ENCODE results near the gene NAA80. TPM values are rescaled to one million over a fixed set of nuclear protein-coding genes. Genes with fewer than 3 reads are reported as not detected.

Gene NAA80
- total and polyA plus RNA-seq, 2 of the 13 experiments (the other 11 are each of a cell fraction or from before 2014, with no cell fraction given): 3.4 to 8.7 TPM

DNA sequence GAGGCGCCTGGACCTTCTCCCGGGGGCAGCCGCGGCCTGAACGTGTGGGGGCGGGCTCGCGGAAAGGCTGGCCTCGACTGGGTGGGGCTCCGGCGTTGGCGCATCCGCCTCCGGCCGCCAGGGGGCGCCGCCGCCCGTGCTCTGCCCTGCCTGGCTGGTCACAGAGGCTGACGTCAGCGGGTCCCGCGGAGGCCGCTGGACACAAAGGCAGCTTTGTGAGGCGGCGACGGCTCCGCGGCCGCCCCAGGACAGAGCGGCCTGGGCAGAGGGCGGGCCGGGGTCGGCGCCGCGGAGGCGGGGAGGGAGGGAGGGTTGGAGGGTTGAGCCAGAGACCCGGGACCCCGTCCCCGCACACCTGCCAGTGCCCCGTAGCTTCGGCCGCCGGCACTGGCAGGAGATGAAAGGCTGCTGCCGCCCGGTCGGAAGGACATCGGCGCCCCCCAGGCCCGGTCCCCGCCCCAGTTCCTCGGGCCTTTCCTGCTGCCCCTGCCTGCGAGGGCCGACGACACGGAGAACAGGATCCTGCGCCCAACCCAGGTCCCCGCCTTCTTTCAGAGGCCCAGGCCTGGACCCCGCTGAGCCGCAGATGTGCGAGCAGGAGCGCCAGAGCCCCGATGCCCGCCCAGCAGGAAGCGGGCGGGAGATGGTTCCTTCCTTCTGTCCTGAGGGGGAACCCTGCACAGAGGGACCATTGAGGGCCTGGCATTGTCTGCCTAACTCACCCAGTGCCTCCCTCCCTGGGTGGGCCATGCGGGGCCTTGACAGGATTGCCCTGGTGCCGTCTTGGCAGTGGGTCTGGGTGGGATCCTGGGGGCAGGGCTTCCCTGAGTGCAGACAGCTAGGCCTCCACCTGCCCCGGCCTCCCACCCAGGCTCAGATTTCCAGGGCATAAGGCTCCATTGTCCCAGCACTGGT lies 38.9 kb downstream of the NAA80 start (continued):
- TF ChIP-seq, protein P1, sequence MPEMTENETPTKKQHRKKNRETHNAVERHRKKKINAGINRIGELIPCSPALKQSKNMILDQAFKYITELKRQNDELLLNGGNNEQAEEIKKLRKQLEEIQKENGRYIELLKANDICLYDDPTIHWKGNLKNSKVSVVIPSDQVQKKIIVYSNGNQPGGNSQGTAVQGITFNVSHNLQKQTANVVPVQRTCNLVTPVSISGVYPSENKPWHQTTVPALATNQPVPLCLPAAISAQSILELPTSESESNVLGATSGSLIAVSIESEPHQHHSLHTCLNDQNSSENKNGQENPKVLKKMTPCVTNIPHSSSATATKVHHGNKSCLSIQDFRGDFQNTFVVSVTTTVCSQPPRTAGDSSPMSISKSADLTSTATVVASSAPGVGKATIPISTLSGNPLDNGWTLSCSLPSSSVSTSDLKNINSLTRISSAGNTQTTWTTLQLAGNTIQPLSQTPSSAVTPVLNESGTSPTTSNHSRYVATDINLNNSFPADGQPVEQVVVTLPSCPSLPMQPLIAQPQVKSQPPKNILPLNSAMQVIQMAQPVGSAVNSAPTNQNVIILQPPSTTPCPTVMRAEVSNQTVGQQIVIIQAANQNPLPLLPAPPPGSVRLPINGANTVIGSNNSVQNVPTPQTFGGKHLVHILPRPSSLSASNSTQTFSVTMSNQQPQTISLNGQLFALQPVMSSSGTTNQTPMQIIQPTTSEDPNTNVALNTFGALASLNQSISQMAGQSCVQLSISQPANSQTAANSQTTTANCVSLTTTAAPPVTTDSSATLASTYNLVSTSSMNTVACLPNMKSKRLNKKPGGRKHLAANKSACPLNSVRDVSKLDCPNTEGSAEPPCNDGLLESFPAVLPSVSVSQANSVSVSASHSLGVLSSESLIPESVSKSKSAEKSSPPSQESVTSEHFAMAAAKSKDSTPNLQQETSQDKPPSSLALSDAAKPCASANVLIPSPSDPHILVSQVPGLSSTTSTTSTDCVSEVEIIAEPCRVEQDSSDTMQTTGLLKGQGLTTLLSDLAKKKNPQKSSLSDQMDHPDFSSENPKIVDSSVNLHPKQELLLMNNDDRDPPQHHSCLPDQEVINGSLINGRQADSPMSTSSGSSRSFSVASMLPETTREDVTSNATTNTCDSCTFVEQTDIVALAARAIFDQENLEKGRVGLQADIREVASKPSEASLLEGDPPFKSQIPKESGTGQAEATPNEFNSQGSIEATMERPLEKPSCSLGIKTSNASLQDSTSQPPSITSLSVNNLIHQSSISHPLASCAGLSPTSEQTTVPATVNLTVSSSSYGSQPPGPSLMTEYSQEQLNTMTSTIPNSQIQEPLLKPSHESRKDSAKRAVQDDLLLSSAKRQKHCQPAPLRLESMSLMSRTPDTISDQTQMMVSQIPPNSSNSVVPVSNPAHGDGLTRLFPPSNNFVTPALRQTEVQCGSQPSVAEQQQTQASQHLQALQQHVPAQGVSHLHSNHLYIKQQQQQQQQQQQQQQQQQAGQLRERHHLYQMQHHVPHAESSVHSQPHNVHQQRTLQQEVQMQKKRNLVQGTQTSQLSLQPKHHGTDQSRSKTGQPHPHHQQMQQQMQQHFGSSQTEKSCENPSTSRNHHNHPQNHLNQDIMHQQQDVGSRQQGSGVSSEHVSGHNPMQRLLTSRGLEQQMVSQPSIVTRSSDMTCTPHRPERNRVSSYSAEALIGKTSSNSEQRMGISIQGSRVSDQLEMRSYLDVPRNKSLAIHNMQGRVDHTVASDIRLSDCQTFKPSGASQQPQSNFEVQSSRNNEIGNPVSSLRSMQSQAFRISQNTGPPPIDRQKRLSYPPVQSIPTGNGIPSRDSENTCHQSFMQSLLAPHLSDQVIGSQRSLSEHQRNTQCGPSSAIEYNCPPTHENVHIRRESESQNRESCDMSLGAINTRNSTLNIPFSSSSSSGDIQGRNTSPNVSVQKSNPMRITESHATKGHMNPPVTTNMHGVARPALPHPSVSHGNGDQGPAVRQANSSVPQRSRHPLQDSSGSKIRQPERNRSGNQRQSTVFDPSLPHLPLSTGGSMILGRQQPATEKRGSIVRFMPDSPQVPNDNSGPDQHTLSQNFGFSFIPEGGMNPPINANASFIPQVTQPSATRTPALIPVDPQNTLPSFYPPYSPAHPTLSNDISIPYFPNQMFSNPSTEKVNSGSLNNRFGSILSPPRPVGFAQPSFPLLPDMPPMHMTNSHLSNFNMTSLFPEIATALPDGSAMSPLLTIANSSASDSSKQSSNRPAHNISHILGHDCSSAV (CRISPR knock-in tag; IDR thresholded peaks at IDR 0.05; ENCODE audit: borderline replicate concordance): 0 out of 2 replicates have a peak, but pooled peaks have one; percentile 60
- TF ChIP-seq, protein P2, sequence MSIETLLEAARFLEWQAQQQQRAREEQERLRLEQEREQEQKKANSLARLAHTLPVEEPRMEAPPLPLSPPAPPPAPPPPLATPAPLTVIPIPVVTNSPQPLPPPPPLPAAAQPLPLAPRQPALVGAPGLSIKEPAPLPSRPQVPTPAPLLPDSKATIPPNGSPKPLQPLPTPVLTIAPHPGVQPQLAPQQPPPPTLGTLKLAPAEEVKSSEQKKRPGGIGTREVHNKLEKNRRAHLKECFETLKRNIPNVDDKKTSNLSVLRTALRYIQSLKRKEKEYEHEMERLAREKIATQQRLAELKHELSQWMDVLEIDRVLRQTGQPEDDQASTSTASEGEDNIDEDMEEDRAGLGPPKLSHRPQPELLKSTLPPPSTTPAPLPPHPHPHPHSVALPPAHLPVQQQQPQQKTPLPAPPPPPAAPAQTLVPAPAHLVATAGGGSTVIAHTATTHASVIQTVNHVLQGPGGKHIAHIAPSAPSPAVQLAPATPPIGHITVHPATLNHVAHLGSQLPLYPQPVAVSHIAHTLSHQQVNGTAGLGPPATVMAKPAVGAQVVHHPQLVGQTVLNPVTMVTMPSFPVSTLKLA (IDR thresholded peaks at IDR 0.05): no peak
- TF ChIP-seq ZNF768 (CRISPR knock-in tag; IDR thresholded peaks at IDR 0.05) (peak; percentile 51; the same call in 1 of the 2 replicates), ZNF557 (CRISPR knock-in tag; IDR thresholded peaks at IDR 0.05) (no peak), ZNF619 (CRISPR knock-in tag; IDR thresholded peaks at IDR 0.05) (peak; percentile 68; the same call in 1 of the 2 replicates), NFYB (CRISPR knock-in tag; IDR thresholded peaks at IDR 0.05) (0 out of 2 replicates have a peak, but pooled peaks have one; percentile 8), ASH2L (IDR thresholded peaks at IDR 0.05; ENCODE audit: insufficient read length, low read depth, low read length) (peak; percentile 37), MYC (CRISPR knock-in tag; IDR thresholded peaks at IDR 0.05; ENCODE audit: borderline replicate concordance) (peak; percentile 72; the same call in 1 of the 2 replicates), RBM22 (optimal IDR thresholded peaks at IDR 0.05; ENCODE audit: low read length) (no peak), TAF1 (CRISPR knock-in tag; IDR thresholded peaks at IDR 0.05) (peak; percentile 84), ZNF331 (CRISPR knock-in tag; IDR thresholded peaks at IDR 0.05) (peak; percentile 30; the same call in 1 of the 2 replicates)
- TF ChIP-seq, protein P3, sequence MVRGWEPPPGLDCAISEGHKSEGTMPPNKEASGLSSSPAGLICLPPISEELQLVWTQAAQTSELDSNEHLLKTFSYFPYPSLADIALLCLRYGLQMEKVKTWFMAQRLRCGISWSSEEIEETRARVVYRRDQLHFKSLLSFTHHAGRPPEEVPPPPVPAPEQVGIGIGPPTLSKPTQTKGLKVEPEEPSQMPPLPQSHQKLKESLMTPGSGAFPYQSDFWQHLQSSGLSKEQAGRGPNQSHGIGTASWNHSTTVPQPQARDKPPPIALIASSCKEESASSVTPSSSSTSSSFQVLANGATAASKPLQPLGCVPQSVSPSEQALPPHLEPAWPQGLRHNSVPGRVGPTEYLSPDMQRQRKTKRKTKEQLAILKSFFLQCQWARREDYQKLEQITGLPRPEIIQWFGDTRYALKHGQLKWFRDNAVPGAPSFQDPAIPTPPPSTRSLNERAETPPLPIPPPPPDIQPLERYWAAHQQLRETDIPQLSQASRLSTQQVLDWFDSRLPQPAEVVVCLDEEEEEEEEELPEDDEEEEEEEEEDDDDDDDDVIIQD (CRISPR knock-in tag; IDR thresholded peaks at IDR 0.05; ENCODE audit: low read depth): no peak
- TF ChIP-seq, protein P4, sequence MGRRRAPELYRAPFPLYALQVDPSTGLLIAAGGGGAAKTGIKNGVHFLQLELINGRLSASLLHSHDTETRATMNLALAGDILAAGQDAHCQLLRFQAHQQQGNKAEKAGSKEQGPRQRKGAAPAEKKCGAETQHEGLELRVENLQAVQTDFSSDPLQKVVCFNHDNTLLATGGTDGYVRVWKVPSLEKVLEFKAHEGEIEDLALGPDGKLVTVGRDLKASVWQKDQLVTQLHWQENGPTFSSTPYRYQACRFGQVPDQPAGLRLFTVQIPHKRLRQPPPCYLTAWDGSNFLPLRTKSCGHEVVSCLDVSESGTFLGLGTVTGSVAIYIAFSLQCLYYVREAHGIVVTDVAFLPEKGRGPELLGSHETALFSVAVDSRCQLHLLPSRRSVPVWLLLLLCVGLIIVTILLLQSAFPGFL (CRISPR knock-in tag; IDR thresholded peaks at IDR 0.05): no peak
- TF ChIP-seq, protein P5, sequence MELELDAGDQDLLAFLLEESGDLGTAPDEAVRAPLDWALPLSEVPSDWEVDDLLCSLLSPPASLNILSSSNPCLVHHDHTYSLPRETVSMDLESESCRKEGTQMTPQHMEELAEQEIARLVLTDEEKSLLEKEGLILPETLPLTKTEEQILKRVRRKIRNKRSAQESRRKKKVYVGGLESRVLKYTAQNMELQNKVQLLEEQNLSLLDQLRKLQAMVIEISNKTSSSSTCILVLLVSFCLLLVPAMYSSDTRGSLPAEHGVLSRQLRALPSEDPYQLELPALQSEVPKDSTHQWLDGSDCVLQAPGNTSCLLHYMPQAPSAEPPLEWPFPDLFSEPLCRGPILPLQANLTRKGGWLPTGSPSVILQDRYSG (CRISPR knock-in tag; IDR thresholded peaks at IDR 0.05): no peak; the same call in 1 of the 2 replicates
